ENCODE measurements around the gene PADI3.
A peak's percentile ranks its signal among the peaks of the same experiment; 100 is the strongest.

PADI3 gene

DNA sequence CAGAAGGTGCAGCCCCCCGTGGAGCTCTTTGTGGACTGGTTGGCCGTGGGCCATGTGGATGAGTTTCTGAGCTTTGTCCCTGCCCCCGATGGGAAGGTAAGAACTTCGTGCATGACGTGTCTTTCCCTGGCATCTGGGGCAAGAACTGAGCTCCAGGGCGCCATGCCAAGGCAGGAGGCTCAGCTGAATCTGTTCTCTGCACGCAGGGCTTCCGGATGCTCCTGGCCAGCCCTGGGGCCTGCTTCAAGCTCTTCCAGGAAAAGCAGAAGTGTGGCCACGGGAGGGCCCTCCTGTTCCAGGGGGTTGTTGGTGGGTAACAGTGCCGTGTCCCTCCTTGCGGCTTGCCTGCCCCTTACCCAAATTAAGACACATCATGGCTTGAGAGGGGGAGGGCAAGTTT, 27.7 kb downstream of the PADI3 start:
- peak; percentile 14 for DNase-seq

DNA sequence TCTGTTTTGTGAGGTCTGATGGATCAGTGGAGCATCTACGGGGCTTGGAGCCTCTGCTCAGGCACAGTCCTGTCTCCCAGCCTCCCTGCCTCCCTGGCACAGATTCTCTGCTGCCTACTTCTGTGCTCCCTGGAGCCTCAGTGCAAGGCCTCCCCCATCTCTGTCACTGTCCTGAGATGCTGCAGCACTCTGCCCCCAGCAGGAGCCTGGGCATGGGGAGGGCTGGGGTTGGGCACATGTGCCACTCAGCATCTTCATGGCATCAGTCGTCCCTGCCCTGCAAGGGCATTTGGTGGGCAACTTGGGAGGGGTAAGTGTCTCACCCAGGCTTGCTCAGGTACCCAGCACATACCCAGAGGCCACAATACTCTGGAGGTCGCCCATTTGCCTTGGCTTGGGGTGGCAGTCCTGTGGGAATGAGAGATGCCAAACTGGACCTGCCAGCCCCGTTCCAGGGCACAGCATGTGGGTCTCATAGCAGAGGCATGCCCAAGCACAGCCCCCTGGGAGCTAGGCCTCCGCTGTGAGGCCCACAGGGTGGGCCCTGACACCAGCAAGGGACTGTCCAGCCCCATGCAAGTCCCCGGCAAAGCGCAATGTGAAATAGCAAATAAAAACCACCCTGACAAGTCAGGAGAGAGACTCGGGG, 28.7 kb downstream of the PADI3 start:
- no peak for DNase-seq

DNA sequence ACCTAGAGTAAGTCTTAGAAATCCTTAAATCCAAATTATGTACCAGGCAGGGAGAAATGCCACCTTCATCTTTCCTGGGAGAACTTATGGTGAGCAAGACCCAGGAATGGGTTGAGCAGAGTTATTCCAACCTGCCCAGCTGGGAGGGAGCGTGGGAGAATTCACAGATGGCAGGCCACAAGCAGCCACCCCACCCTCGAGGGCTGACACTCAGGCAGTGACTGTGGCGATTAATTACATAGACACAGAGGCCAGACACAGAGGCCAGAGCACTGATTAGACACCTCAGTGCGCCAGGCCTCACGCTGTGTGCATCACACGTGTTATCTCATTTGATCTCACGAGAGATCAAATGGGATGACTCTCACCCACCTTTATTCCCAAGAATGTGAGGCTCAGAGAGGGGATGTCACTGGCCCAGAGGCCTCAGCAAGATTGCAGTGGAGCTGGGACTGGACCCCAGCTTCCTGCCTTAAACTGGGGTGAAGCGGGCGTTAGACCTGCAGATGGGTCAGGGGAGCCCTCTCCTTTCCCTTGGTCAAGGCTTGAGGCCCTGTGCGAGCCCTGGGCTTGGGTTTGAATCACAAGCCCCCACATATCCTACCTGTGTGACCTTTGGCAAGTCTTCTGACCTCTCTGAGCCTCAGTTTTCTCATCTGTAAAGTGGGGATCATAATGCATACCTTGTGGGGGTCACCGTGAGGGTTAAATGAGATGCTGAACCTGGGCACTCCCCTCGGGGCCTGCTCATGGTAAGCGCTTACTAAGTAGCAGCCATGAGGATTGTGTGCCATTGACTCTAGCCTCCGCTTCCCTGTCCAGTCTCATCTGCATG, 30.3 kb downstream of the PADI3 start:
- DNase-seq, result no peak

DNA sequence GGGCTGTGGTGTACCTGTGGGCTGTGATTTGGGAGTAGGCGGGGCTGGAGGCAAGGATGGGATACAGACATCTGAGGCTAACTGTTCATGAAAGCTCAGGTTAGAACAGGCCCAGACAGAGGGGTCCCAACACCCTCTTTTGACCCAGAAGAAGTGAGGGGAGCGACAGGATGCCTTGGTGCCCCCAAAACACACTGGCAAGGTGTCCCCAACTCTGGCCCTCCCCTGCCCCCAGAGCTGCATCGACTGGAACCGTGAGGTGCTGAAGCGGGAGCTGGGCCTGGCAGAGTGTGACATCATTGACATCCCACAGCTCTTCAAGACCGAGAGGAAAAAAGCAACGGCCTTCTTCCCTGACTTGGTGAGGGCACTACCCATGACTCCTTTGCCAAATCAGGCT, 31.5 kb downstream of the PADI3 start:
- DNase-seq, result no peak

DNA sequence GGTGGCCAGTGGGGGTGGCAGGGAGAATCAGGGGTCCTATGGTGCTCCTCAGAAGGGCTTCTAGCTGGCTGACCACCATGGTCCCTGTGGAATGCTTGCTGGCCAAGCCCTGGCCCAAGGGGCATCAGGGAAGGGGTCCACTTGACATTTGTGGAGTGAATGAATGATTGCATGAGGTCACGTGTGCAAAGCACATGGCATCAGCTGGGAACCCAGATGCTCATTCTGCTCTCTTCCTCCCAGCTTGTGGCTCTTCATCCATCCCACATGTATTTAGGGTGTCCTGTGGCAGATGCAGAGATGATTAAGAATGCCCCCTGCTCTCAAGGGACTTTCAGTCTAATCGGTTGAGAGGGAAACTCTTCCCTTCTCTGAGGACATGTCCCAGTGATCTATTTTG, 32.0 kb downstream of the PADI3 start:
- DNase-seq, result no peak

DNA sequence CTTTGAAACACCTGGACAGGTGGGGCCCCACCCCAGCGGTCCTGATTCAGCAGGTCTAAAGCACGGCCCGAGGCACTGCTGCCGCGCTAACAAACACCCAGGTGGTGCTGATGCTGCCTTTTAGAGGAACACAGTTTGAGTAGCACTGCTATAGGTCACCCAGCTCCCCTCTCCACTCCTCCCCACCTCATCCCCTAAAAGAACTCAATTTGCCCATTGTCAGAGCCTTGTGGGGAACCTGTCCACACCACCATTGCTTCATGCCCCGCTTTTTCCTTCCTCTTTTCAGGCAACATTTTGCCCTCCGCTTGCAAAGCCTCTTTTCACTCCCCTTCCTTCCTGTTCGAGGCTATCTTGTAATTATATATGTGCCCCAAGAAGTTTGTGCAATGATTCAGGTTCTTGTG, 32.9 kb downstream of the PADI3 start:
- peak; percentile 37 for DNase-seq

DNA sequence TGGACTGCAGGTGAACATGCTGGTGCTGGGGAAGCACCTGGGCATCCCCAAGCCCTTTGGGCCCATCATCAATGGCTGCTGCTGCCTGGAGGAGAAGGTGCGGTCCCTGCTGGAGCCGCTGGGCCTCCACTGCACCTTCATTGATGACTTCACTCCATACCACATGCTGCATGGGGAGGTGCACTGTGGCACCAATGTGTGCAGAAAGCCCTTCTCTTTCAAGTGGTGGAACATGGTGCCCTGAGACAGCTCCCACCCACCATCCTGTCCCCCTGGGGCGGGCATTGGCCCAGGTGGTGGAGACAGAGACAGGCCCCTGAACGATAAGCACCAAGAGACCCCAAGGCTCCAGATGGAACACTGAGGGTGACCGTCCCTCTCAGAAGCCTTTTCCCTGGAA, 33.9 kb downstream of the PADI3 start:
- DNase-seq, result no peak

DNA sequence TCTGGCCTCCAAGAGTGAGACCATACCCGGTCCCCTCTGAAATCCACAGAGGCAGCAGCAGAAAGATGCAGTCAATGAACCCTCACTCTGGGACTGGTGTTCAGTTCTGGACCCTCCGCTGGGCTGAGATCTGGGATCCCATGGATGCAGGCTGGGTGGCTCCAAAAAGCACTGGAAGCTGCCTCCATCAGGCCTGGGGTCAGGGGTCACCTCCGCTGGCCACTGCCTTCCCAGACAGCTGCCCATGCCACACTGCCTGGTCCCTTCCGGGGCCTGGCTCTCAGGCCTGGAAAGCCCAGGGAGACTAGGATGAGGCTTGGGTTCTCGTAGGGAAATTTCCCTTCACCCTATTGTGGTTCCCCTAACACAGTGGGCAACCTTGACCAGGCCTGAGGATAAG, 37.7 kb downstream of the PADI3 start:
- no peak for DNase-seq

DNA sequence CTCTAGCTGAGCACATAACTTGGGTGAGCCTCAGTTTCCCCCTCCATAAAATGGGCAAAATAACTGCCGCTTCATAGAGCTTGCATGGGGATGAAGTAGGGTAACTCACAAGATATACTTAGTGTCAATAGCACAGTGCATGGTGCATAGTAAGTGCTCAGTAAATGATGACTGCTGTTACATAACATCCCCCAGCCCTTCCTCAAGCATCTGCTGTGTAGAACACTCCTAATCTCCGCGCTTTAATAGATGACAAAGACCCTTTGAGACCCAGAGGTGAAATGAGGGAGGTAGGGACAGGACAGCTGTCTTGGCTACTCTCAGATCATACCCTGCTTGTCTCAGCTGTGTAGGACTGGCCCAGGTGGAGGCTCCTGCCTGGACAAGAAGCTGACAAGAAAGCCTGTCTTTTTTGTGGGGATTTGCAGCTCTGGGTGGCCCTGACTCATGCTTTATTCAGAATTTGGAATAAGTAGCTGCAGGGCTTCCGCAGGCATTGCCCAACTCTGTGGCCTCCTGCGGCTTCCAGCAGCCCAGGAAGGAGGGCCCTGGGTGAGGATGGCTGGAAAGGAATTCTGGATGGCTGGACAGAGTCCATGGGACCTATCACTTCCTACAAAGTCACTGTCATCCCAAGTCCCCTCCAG, 38.4 kb downstream of the PADI3 start:
- no peak for DNase-seq

DNA sequence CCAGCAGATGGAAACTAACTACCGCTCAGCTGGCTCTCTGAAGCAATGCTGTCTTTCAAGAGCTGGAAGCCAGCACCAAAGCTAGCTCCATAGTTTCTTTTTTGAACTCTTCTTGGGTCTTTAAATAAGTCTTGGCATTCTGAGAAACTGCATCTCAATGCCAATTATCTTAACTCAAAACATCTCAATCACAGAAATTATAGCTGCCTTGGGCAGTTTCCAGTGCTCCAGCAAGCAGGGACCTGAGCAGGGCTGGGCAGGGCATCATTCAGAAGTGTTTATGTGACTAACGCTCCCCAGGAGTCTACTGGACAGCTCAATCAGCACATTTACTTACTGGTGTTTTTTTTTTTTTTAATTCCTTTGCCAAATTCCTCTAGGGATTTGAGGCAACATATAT, 40.8 kb downstream of the PADI3 start:
- no peak for DNase-seq

DNA sequence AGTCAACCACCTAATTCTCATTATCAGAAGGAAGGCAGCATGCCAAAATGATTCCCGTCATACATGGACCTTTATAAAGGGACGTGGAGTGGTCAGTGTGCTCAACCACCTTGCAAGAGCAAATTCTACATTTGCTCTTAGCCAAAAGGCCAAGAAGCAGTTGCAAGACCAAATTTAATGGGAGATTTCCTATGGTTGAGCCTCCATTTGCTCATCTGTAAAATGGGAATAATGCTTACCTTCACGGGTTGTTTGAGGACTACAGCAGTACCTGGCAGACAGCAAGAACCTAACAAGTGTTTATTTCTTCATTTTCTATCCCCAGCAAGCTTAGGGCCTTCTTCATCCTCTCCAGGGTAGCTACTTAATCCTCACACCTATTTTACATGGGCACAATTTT, 41.7 kb downstream of the PADI3 start:
- DNase-seq, result no peak

DNA sequence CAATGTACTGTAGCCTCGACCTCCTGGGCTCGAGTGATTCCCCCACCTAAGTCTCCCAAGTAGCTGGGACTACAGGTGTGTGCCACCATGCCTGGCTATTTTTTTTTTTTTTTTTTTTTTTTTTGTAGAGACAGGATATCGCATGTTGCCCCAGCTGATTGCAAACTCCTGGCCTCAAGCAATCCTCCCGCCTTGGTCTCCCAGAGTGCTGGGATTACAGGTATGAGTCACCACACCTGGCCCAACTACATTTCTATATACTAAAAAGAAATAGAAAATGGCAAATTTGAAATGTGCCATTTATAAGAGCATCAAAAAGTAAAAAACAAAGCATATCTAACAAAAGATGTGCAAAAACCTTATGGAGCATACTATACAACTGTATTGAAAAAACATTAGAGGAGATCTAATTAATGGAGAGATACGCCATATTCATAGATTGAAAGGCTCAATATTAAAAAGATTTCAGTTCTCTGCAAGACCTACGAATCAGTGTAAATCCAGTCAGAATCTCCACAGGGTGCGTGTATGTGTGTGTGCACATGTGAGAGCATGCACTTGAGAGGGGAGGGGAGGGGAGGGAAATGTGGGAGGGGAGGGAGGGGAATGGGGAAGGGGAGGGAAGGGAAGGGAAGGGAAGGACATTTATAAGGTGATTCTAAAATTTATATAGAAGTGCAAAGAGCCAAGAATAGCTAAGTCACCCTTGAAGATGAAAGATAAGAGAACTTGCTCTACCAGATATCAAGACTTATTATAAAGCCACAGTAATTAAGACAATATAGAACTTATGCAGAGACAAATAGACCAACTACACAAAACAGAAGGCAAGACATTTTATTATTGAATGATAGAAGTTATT, 43.6 kb downstream of the PADI3 start:
- DNase-seq, result no peak

DNA sequence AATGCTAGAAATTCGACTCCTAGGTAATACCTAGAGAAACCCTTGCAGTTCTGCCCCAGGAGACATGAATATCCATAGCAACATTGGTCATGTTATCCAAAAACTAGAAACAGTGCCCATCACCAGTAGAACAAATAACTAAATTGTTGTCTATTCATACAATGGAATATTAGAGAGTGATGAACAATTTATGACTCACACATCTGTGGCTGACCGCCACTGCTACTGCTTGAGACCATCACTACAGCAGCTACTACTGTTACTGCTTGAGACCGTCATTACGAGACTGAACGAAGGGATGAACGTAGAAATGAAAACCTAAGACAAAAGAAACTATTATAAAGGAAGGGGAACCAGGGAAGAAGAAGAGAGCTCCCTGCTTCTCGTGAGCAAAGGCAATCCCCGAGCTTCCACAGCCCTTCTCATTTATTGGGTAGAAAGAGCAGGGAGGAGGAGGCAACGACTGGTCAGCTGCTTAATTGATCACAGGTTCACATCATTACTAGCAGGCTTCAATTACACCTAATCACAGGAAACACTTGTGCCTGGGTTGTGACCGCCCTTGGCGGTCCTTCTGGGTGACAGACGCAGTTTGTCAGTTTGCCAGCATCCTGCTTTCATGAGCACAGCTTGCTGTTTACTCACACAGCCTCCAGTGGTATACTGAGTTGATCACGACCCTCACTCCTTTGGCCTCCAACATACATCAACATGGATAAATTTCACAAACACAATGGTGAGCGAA, 45.0 kb downstream of the PADI3 start:
- no peak for DNase-seq

DNA sequence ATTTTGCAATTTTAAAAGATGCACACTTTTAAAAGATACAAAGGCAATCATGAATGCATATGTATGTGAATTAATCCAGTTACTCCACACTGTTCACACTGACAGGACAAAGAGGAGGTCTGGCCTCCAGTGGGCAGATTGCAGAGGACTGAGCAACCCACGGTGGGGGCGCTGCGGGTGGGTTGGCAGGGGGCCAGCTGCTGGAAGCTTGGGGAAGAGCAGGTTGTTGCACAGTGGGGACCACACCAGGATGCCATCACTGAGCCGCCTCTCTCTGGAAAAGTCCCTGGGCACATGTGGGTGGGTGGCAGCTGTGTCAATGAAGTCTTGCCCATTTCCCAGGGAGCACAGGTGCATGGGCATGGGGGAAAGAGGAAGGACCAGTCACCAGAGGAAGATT, 46.4 kb downstream of the PADI3 start:
- no peak for DNase-seq

DNA sequence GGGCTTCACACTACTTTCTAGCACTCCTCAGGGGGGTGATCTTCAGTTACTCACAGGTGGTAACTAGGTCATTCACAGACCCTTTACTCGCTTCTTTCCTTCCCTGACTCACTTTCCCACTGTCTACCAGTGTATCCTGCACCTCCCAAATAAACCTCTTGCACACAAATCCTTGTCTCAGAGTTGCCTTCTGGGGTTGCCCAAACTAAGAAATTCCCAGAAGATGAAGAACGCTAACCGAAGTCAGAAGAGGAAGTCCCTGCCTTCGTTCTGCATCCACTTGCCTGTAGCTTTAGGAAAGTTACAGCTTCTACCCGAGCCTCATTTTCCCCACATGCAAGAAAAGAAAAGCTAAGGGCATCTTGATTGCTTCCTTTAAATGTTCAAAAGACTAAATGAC, 47.2 kb downstream of the PADI3 start:
- no peak for DNase-seq

DNA sequence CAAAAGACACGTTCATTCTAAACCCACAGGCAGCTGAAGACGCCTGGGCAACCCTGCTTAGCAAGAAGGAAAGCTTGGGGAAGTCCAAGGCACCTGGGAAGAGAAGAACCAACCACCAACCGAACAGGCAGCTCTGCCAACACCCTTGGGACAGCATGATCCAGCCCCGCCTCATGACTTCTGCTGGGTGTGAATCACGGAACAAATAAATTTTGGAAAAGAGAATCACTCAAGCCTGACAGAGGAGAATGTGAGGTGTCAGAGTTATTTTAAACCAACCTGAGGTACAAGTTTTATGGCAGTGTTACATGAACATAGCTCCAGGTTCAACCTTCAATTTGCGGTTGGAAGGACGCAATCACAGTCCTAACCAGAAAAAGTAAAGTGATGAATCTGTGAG, 49.1 kb downstream of the PADI3 start:
- DNase-seq, result no peak

DNA sequence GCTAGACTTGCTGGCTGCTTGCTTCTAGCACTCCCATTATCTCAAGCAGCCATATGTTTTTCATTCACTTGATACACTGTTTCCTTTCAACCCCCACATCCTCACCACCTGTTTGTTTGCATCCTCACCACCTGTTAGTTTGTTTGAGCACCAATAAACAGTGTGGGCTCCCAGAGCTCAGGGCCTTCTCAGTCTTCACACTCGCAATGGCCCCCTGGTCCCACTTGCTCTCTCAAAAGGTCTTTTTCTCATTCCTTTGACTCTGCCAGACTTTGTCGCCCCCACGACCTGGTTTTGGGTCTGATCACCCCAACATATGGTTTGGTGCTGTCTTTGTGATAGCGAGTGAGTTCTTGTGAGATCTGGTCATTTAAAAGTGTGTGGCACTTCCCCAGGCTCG, 52.9 kb downstream of the PADI3 start:
- no peak for DNase-seq

DNA sequence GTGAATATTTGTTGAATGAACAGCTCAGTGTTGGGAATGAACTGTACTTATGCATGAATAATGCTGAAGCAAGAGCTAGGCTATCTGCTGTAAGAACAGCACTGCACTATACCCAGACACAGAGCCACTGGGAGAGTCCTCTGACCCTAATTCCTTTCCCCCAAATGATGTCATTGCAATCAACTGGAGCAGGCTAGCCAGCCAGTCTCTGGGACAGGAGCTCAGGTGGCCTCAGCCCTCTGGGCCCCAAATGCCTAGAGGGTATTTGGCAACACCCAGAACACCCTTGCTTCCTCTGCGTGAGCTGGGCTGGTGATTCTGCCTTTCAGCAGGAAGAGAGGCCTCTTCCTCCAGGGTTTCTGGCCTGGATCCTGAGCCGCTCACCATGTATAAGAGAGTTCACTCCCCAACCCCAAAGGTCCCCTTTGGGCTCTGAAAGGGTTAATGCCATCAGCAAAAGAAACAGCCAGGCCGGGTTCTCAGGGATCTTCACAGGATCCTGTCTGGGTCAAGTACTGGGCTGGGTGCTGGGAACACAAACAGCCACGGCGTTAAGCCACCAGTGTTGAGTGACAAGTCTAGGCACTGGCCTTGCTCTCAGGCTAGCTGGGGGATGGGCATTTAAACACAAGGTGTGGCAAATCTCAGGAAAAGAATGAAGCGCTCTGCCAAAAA, 55.4 kb downstream of the PADI3 start:
- no peak for DNase-seq

DNA sequence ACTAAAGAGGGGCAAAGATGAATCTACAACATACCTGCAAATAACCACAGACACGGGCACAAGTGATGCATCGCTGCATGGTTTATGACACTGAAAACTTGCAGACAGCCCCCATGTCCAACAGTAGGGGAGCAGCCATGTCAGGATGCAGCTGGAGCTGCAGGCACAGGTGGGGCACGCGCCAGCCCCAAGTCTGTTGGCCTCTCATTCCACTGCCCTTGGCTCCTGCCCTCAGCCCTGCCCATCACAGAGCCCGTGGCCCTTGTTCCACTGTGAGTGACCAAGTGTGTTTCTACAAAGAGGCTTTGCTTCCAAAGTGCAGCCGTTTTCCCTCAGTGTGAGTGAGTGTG, 55.9 kb downstream of the PADI3 start:
- no peak for DNase-seq

DNA sequence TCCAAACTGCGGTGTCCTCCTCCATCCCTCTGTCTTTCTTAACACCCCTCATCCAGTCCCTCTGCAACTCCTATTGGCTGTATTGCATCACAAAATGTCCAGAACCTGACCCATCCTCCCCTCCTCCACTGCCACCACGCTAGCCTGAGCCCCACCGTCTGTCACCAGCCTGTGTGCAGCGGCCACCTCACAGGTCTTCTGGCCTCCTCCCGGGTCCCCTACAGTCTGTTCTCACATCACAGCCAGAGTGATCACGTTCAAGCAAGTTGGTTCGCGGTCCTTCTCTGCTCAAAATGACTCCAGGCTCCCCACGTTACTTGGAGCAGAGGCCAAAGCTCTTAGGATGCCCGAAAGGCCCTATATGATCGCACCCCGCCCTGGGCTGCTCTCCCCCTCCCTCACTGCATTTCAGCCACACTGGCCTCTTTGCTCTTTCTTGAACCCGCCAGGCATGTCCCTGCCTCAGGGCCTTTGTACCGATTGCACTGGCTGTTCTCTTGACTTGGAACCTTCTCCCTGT, 56.7 kb downstream of the PADI3 start:
- DNase-seq, result no peak

DNA sequence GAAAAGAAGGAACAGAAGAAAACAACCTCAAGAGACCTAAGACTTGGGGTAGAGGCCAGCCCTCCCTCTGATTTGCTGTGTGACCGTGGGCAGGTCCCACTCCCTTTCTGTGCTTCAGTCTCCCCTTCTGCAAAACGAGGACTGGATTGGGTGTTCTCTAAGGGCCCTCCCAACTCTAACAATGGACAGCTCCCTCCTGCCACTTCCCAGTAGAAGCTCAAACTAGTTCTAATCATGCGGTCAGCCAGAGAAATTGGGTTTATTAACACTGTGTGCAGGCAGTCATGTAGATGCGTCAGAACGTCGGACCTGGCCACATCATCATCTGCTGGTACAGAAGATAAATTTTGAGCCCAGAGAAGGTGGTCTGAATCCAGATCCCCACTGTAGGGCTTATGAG, 57.5 kb downstream of the PADI3 start:
- DNase-seq, result no peak

DNA sequence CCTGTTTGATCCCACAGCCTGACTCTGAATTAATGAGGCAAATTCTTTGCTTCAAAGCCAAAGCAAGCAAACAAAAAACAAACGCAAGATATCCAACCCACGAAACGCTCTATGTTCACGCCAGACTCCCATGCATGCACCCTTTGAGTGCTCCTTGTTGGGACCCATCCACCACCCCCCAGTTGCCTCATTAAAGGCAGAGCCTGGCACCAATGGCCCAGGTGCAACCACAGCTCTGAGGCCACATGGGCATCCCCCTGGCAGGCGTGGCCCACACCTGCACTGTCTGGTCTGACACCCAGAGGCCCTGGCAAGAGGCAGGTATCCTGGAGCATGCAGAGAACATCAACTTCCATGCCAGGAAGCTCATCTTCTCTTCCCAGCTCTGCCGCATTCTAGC, 58.0 kb downstream of the PADI3 start:
- DNase-seq, result no peak
